Measurements from ENCODE around the gene ADAMTS13.

The ADAMTS13 gene

DNA sequence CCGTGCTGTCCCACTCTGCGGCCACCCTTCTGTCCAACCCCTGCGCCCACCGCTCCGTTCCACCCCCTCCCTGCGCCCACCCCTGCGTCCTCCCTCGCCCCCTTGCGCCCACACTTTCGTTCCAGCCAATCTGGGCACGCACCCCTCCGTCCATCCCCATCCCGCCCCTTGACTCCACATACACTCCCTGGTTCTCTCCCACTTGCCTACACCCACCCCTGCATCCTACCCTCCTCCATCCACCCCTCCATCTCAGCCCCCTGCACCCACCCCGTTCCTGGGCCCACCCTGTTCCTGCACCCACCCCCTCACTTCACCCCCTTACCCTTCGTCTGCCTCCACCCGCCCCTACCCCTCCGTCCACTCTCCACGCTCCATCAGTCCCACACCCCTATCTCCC is 7.0 kb downstream of the ADAMTS13 start:
- no peaks in the 10 kb centered on the region for H3K79me2 ChIP-seq (ENCODE audit: low read length)
- H3K36me3 ChIP-seq (replicated peaks; ENCODE audit: low read depth, low read length) = no peaks in the 10 kb centered on the region
- H3K27ac ChIP-seq (ENCODE audit: low read length) = no peak overlapping the region
- no peaks in the 10 kb centered on the region for H4K20me1 ChIP-seq (ENCODE audit: insufficient read depth, low read length)
- H3K27me3 ChIP-seq (ENCODE audit: low read depth, low read length) = no peaks in the 10 kb centered on the region
- H3K9ac ChIP-seq (ENCODE audit: low read length) = no peak overlapping the region
- no peak overlapping the region for H3K4me2 ChIP-seq (ENCODE audit: low read length)
- no peak overlapping the region for H3K4me3 ChIP-seq (ENCODE audit: low read length)
- H3K4me1 ChIP-seq (ENCODE audit: low read length) = no peaks in the 10 kb centered on the region
- no peaks in the 10 kb centered on the region for H3K9me3 ChIP-seq (ENCODE audit: insufficient read depth, low read length)
- TF ChIP-seq, protein P1, sequence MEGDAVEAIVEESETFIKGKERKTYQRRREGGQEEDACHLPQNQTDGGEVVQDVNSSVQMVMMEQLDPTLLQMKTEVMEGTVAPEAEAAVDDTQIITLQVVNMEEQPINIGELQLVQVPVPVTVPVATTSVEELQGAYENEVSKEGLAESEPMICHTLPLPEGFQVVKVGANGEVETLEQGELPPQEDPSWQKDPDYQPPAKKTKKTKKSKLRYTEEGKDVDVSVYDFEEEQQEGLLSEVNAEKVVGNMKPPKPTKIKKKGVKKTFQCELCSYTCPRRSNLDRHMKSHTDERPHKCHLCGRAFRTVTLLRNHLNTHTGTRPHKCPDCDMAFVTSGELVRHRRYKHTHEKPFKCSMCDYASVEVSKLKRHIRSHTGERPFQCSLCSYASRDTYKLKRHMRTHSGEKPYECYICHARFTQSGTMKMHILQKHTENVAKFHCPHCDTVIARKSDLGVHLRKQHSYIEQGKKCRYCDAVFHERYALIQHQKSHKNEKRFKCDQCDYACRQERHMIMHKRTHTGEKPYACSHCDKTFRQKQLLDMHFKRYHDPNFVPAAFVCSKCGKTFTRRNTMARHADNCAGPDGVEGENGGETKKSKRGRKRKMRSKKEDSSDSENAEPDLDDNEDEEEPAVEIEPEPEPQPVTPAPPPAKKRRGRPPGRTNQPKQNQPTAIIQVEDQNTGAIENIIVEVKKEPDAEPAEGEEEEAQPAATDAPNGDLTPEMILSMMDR (IDR thresholded peaks at IDR 0.05; ENCODE audit: low read depth, low read length) = no peak
- no peak for TF ChIP-seq EZH2phosphoT487 (IDR thresholded peaks at IDR 0.05; ENCODE audit: low read depth)
- no peak overlapping the region for H2AFZ ChIP-seq (ENCODE audit: low read depth, low read length)

DNA sequence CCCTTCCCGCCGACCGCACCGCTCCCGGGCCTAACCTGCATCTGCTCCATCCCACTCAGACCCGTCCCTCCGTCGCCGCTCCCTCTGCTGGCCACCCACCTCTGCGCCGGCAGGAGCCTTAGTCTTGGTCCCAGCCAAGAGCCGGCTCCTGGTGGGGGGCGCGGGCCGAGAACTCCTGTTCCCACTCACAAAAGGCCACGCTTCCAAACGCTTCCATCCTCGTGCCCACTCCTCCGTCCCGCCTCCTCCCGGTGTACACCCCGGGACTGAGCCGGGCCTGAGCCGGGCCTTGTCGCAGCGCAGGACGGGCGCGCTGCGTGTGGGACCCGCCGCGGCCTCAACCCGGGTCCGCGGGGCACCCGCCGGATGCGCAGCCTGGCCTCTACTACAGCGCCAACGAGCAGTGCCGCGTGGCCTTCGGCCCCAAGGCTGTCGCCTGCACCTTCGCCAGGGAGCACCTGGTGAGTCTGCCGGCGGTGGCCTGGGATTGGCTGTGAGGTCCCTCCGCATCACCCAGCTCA is 7.5 kb downstream of the ADAMTS13 start:
- H3K79me2 ChIP-seq (ENCODE audit: low read length) = no peaks in the 10 kb centered on the region
- no peaks in the 10 kb centered on the region for H4K20me1 ChIP-seq (ENCODE audit: insufficient read depth, low read length)
- no peak overlapping the region for H2AFZ ChIP-seq (ENCODE audit: low read depth, low read length)
- no peaks in the 10 kb centered on the region for H3K36me3 ChIP-seq (replicated peaks; ENCODE audit: low read depth, low read length)
- no peak overlapping the region for H3K9ac ChIP-seq (ENCODE audit: low read length)
- no peaks in the 10 kb centered on the region for H3K9me3 ChIP-seq (ENCODE audit: insufficient read depth, low read length)
- H3K27me3 ChIP-seq (ENCODE audit: low read depth, low read length) = no peaks in the 10 kb centered on the region
- no peak overlapping the region for H3K4me2 ChIP-seq (ENCODE audit: low read length)
- no peak overlapping the region for H3K4me3 ChIP-seq (ENCODE audit: low read length)
- no peak for TF ChIP-seq EZH2phosphoT487 (IDR thresholded peaks at IDR 0.05; ENCODE audit: low read depth)
- TF ChIP-seq, protein P1 (IDR thresholded peaks at IDR 0.05; ENCODE audit: low read depth, low read length) = no peak
- H3K4me1 ChIP-seq (ENCODE audit: low read length) = no peaks in the 10 kb centered on the region
- no peak overlapping the region for H3K27ac ChIP-seq (ENCODE audit: low read length)

DNA sequence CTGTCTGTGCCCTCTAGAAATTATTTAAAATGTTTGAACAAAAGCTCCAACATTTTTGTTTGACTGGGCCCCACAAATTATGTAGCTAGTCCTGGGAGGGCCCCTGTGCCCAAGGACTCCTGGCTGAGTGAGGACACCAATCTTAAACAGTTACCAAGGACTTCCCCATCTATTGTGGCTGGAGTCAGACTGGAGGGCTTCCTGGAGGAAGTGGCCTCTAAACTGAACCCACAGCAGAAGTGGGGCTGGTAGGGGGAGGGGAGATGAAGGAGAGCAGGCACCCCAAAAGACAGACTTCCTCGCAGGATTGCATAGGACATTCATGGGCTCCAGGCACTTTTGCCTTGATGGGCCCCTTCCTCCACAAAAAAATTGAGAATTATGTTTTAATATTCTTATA is 8.1 kb downstream of the ADAMTS13 start:
- Histone ChIP-seq H3K27ac (ENCODE audit: low read length) (no peak overlapping the region), H3K9ac (ENCODE audit: low read length) (no peak overlapping the region), H4K20me1 (ENCODE audit: insufficient read depth, low read length) (no peaks in the 10 kb centered on the region), H3K4me1 (ENCODE audit: low read length) (no peaks in the 10 kb centered on the region), H3K4me3 (ENCODE audit: low read length) (no peak overlapping the region), H3K9me3 (ENCODE audit: insufficient read depth, low read length) (no peaks in the 10 kb centered on the region), H3K79me2 (ENCODE audit: low read length) (no peaks in the 10 kb centered on the region), H2AFZ (ENCODE audit: low read depth, low read length) (no peak overlapping the region), H3K36me3 (replicated peaks; ENCODE audit: low read depth, low read length) (no peaks in the 10 kb centered on the region), H3K4me2 (ENCODE audit: low read length) (no peak overlapping the region), H3K27me3 (ENCODE audit: low read depth, low read length) (no peaks in the 10 kb centered on the region)
- no peak for TF ChIP-seq EZH2phosphoT487 (IDR thresholded peaks at IDR 0.05; ENCODE audit: low read depth)
- TF ChIP-seq, protein P1 (IDR thresholded peaks at IDR 0.05; ENCODE audit: low read depth, low read length) = no peak

DNA sequence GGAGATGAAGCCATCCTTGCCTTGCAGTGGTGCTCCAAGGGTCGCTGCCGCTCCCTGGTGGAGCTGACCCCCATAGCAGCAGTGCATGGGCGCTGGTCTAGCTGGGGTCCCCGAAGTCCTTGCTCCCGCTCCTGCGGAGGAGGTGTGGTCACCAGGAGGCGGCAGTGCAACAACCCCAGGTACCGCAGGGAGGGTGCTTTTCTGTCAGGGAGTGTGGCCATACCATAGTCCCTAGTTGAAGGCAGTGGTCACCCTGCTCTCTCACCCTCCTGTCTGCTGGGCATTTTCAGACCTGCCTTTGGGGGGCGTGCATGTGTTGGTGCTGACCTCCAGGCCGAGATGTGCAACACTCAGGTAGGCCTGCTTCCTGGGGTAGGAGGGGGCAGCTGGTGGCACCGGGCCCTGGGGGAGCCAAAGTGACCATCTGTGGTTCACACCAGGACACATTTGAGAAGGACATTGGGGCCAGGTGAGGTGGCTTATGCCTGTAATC is 11.2 kb downstream of the ADAMTS13 start:
- Histone ChIP-seq H3K9ac (ENCODE audit: low read length) (no peak overlapping the region), H3K4me1 (ENCODE audit: low read length) (peaks cover 8% of the 10 kb centered on the region; the same call in 1 of the 2 replicates), H3K27me3 (ENCODE audit: low read depth, low read length) (no peaks in the 10 kb centered on the region), H3K27ac (ENCODE audit: low read length) (no peak overlapping the region), H3K4me3 (ENCODE audit: low read length) (no peak overlapping the region), H3K9me3 (ENCODE audit: insufficient read depth, low read length) (no peaks in the 10 kb centered on the region), H3K79me2 (ENCODE audit: low read length) (no peaks in the 10 kb centered on the region), H4K20me1 (ENCODE audit: insufficient read depth, low read length) (no peaks in the 10 kb centered on the region), H3K36me3 (replicated peaks; ENCODE audit: low read depth, low read length) (no peaks in the 10 kb centered on the region), H2AFZ (ENCODE audit: low read depth, low read length) (no peak overlapping the region), H3K4me2 (ENCODE audit: low read length) (no peak overlapping the region)
- TF ChIP-seq, protein P1 (IDR thresholded peaks at IDR 0.05; ENCODE audit: low read depth, low read length) = no peak
- no peak for TF ChIP-seq EZH2phosphoT487 (IDR thresholded peaks at IDR 0.05; ENCODE audit: low read depth)

Measured in OCI-LY3 (cell line).